K562 (cell line): Measurements from ENCODE around the gene TP53BP2. TPM values are rescaled to one million over a fixed set of nuclear protein-coding genes. Genes with fewer than 3 reads are reported as not detected.

ENCODE experiments used
- ATAC-seq: fragments of 200-7000 bp; cut with Tn5 transposase; 3 replicates; pipeline ENCODE4 v1.9.1; 2020; ENCODE audit warnings: moderate library complexity
- BruUV-seq: library from RNA; stranded (reverse); fragments of 400-500 nt; replicated peaks from 2 replicates; lab custom pipeline; 2021; lab: Mats Ljungman, UMichigan
- CTCF ChIA-PET: fragments of 300-600 bp; formaldehyde crosslinking; extraction: SDS; loops from one replicate; lab custom pipeline; 2021; ENCODE audit warnings: low intra/inter-chr PET ratio; lab: Yijun Ruan, JAX
- POLR2A ChIA-PET: fragments of 300-600, 350-650 bp; sonication (Branson Sonifier 250); formaldehyde crosslinking; extraction: SDS; loops from one replicate; lab custom pipeline; 2021; ENCODE audit warnings: antibody characterized with exemption, inconsistent platforms; lab: Yijun Ruan, JAX
- DNase-seq, 4 experiments: peaks; one replicate each; pipeline versions ENCODE4 v3.0.0 to v3.0.0-alpha.2; 2011 to 2018; ENCODE audit warnings: low spot score in 3 of 4, mixed read lengths in 3 of 4; ENCODE audit errors: extremely low read depth in 1 of 4
- FAIRE-seq: peaks from 2 replicates; lab custom pipeline; 2011; peaks lifted over from hg19 to GRCh38; lab: Jason Lieb, UNC
- H2AFZ ChIP-seq: 2 replicates; pipeline ENCODE4 v1.6.0; 2011; ENCODE audit warnings: low read depth, low read length, control low read depth, inconsistent platforms
- H3K27ac ChIP-seq: fragments of 200-600 bp; 3 replicates; pipeline ENCODE4 v1.8.0; 2011; ENCODE audit warnings: low read depth, mild to moderate bottlenecking, control low read depth, inconsistent platforms, low read length, moderate library complexity, mixed read lengths; ENCODE audit errors: extremely low read depth
- H3K27me3 ChIP-seq, 2 experiments: fragments of 300-600 bp in 1 of 2; 2 replicates in 1 of 2; 3 replicates in 1 of 2; pipeline versions ENCODE4 v1.6.0 to v1.8.0; 2011; ENCODE audit warnings: inconsistent platforms in 2 of 2, low read length in 2 of 2, mild to moderate bottlenecking in 1 of 2, mixed read lengths in 1 of 2, moderate library complexity in 1 of 2; ENCODE audit not compliant: control insufficient read depth in 2 of 2, insufficient read depth in 2 of 2
- H3K36me3 ChIP-seq: fragments of 300-600 bp; 3 replicates; pipeline ENCODE4 v1.8.0; 2011; ENCODE audit warnings: mild to moderate bottlenecking, low read length, inconsistent platforms; ENCODE audit not compliant: control insufficient read depth, insufficient read depth
- H3K4me1 ChIP-seq, 2 experiments: fragments of 200-600 bp in 1 of 2; replicated peaks in 1 of 2; 2 replicates in 1 of 2; 3 replicates in 1 of 2; pipeline versions ENCODE4 v1.5.1 to v1.8.0; 2011; ENCODE audit warnings: inconsistent platforms in 2 of 2, low read length in 2 of 2, mild to moderate bottlenecking in 1 of 2, mixed read lengths in 1 of 2, moderate library complexity in 1 of 2; ENCODE audit not compliant: control insufficient read depth in 2 of 2, insufficient read depth in 2 of 2
- H3K4me2 ChIP-seq: 2 replicates; pipeline ENCODE4 v1.6.1; 2011; ENCODE audit warnings: low read length, control low read depth, inconsistent platforms, mixed read lengths; ENCODE audit not compliant: insufficient read depth
- H3K4me3 ChIP-seq: fragments of 200-600 bp; sonication (generic), shearing (Covaris generic); 2 replicates; pipeline ENCODE4 v1.5.1; 2016; ENCODE audit warnings: control low read depth, inconsistent platforms
- H3K79me2 ChIP-seq: fragments of 200-600 bp; 3 replicates; pipeline ENCODE4 v1.8.0; 2011; ENCODE audit warnings: low read length, inconsistent platforms; ENCODE audit not compliant: control insufficient read depth, insufficient read depth
- H3K9ac ChIP-seq, 2 experiments: 2 replicates each; pipeline versions ENCODE4 v1.6.0 to v1.6.1; 2011; ENCODE audit warnings: low read depth in 2 of 2, low read length in 2 of 2, control low read depth in 1 of 2, inconsistent platforms in 1 of 2, mild to moderate bottlenecking in 1 of 2, mixed read lengths in 1 of 2; ENCODE audit not compliant: insufficient read depth in 1 of 2
- H3K9me1 ChIP-seq: one replicate; pipeline ENCODE4 v1.6.0; 2011; ENCODE audit warnings: inconsistent platforms, mild to moderate bottlenecking, low read length, moderate library complexity; ENCODE audit not compliant: control insufficient read depth, insufficient read depth
- H3K9me3 ChIP-seq: replicated peaks from 2 replicates; pipeline ENCODE4 v1.5.1; 2011; ENCODE audit warnings: low read depth, low read length, inconsistent platforms; ENCODE audit not compliant: control insufficient read depth, insufficient read depth
- H4K20me1 ChIP-seq: replicated peaks from 2 replicates; pipeline ENCODE4 v1.6.1; 2011; ENCODE audit warnings: low read length, inconsistent platforms, mixed read lengths; ENCODE audit not compliant: control insufficient read depth, insufficient read depth
- ARNT ChIP-seq, 2 experiments: fragments of 450-650 bp; IDR thresholded peaks; 2 replicates each; pipeline ENCODE4 v1.6.1; 2016; ENCODE audit warnings: mild to moderate bottlenecking in 1 of 2
- CBFB ChIP-seq: sonication (generic); formaldehyde crosslinking; IDR thresholded peaks from 2 replicates; pipeline ENCODE4 v1.4.0; 2020; ENCODE audit warnings: mild to moderate bottlenecking, missing genetic modification reagents
- EP300 ChIP-seq: IDR thresholded peaks from 2 replicates; pipeline ENCODE4 v1.6.1; 2012; ENCODE audit warnings: low read length, improper control_type of control experiment
- GABPA ChIP-seq: fragments of 200-800 bp; sonication (Bioruptor generic); conservative IDR thresholded peaks from 2 replicates; pipeline ENCODE4 v1.6.1; 2016; ENCODE audit warnings: low read depth, missing genetic modification characterization, missing compliant biosample characterization
- HDAC6 ChIP-seq: IDR thresholded peaks from 2 replicates; pipeline ENCODE4 v1.6.1; 2012; ENCODE audit warnings: low read depth, mild to moderate bottlenecking, control low read depth, inconsistent platforms, low read length, moderate library complexity
- YY1 ChIP-seq, 3 experiments: IDR thresholded peaks; 2 replicates each; pipeline ENCODE4 v1.6.1; 2011; ENCODE audit warnings: low read length in 2 of 3, mild to moderate bottlenecking in 2 of 3, moderate library complexity in 2 of 3, borderline replicate concordance in 1 of 3, control low read depth in 1 of 3, low read depth in 1 of 3; ENCODE audit not compliant: insufficient read depth in 3 of 3, insufficient replicate concordance in 2 of 3, control insufficient read depth in 1 of 3, insufficient read length in 1 of 3; ENCODE audit errors: extremely low read depth in 1 of 3
- ZNF57 ChIP-seq: fragments of 450-650 bp; formaldehyde crosslinking; IDR thresholded peaks from 2 replicates; pipeline ENCODE4 v1.4.0; 2020; ENCODE audit warnings: mild to moderate bottlenecking, moderate library complexity
- ZNF79 ChIP-seq: fragments of 250-450 bp; sonication (Bioruptor Pico); IDR thresholded peaks from 2 replicates; pipeline ENCODE4 v1.4.0; 2020; ENCODE audit warnings: low read depth, mild to moderate bottlenecking, moderate library complexity
- WGBS: fragments of 100-300 bp; shearing (Covaris generic); methylation state at CpG from one replicate; pipeline ENCODE4 v1.1.6; 2016; ENCODE audit warnings: low coverage, mixed read lengths; ENCODE audit not compliant: insufficient coverage; ENCODE audit errors: missing lambda C conversion rate; 5-methylcytosine and 5-hydroxymethylcytosine counted together
- in situ Hi-C: fragments of 300-500 bp; cut with MboI; formaldehyde crosslinking; loops from 4 replicates; pipeline ENCODE4 v1.15.0; 2018; ENCODE audit warnings: inconsistent platforms, mixed read lengths
- intact Hi-C: fragments of 100-400 bp; cut with micrococcal nuclease; formaldehyde crosslinking; loops from 2 replicates; pipeline ENCODE4 v1.14.2; 2022
- polyA plus RNA-seq, 8 experiments: library from polyadenylated mRNA; depleted of rRNA in 4 of 8; stranded (reverse) in 5 of 8; unstranded in 3 of 8; fragments of >200 nt; fragmentation: Nextera tagmentation in 2 of 8; fragmentation: Illumina TruSeq in 1 of 8; extraction: Ambion mirVana in 2 of 8; extraction: Trizol in 1 of 8; gene quantifications; 2 replicates each; pipeline versions ENCODE4 v1.2.1 to v1.2.3, GENCODE V29; 2011 to 2014; ENCODE audit warnings: inconsistent platforms in 1 of 8, missing spikeins in 1 of 8
- total RNA-seq, 7 experiments: library from RNA; depleted of rRNA in 6 of 7; stranded (reverse); fragments of >200 nt in 6 of 7; fragmentation: Illumina TruSeq in 2 of 7; extraction: Trizol in 2 of 7; gene quantifications; 2 replicates each; pipeline versions ENCODE4 v1.2.1 to v1.2.3, GENCODE V29; 2011 to 2021; ENCODE audit warnings: low replicate concordance in 1 of 7
- TF ChIP-seq, protein P1 (sequence below): fragments of 250-450 bp; sonication (Bioruptor Pico); IDR thresholded peaks from 2 replicates; pipeline ENCODE4 v1.8.0; 2021; ENCODE audit warnings: moderate library complexity, mild to moderate bottlenecking, inconsistent platforms
- TF ChIP-seq, protein P2 (sequence below): sonication (generic); formaldehyde crosslinking; IDR thresholded peaks from 2 replicates; pipeline ENCODE4 v1.8.1; 2023; ENCODE audit warnings: mild to moderate bottlenecking, missing genetic modification reagents
- TF ChIP-seq, protein P3 (sequence below): fragments of 250-450 bp; sonication (Bioruptor Pico); IDR thresholded peaks from 2 replicates; pipeline ENCODE4 v1.9.0; 2021; ENCODE audit warnings: mild to moderate bottlenecking, inconsistent platforms

Gene TP53BP2
- total and polyA plus RNA-seq, 9 of the 15 experiments (the other 6 are each of a cell fraction or from before 2014, with no cell fraction given) = 17.0 to 69.6 (median 40.1) TPM

DNA sequence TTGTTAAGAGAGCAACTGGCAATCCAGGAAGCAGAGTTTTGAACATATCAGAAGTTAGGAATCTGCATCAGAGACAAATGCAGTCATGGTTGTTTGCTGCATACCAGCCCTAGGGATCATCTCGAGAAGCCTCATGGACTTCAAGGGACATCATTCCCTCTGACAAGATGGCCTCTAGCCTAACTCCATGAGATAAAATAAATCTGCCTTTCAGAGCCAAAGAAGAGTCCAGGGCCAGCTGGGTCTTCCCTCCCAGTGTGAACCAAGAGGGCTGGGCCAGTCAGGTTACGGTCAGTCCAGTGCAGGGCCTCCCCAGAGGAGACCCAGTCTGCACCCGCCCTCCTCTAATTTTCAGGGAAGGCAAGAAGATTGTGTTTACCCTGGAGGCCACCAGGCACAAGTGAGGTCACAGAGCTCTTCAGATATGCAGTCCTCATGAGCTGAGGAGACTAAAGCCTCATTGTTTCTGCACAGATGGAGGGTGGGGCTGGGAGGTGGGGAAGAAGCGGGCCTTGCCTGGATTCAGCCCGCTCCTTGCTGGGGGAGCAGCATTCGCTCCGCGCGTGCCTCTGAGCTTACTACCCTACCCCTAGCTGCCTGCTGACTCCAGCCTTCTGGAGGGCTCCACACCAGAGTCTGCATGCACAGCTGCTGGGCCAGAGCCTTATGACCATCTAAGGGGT is 80.6 kb downstream of the TP53BP2 start (continued):
- TF ChIP-seq YY1 (IDR thresholded peaks at IDR 0.05; ENCODE audit: borderline replicate concordance in 1 of 3, control insufficient read depth in 1 of 3, extremely low read depth in 1 of 3, insufficient read depth in 3 of 3, insufficient read length in 1 of 3, insufficient replicate concordance in 2 of 3, low read depth in 1 of 3, low read length in 2 of 3) = peak in 1 of 3 experiments; percentile 20
- no peak for TF ChIP-seq ZNF79

DNA sequence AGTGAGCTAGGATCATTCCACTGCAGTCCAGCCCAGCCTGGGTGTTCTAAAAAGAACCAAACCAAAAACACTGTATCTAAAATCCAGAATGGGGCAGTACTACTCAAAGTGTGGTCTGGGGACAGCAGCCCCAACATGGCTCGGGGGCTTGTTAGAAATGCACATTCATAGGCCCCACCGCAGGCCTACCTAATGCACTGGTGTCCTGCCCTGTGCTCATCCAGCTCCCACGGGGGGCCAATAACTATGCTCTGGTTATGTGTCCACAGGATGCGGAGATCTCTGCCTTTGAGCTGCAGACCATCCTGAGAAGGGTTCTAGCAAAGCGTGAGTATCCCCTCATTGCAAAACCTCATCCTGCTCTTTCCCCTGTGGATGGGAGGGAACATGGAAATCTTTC is 81.9 kb downstream of the TP53BP2 start:
- in situ Hi-C loops (no loop called here), intact Hi-C loops (loop anchor here (5.0 kb wide), 1 partner anchor 33 kb away; no protein-coding TSS in a partner anchor)
- no TSS peak for BruUV-seq
- ChIA-PET CTCF (no interaction called here), POLR2A (interaction anchor here (0.7 to 8.0 kb wide), 7 partner anchors 8 to 63 kb away, joined by 3 to 75 read pairs (median 3); no protein-coding TSS in a partner anchor)
- Histone ChIP-seq H3K9me3 (0 out of 2 replicates have a peak, but pooled peaks cover 2% of the 10 kb centered on the region), H3K4me1 (peaks cover 7 to 8% of the 10 kb centered on the region in 2 experiments; a peak in 4 of 5 replicates), H3K9me1 (no peaks in the 10 kb centered on the region), H2AFZ (no peak overlapping the region), H3K4me2 (no peak overlapping the region), H4K20me1 (no peaks in the 10 kb centered on the region), H3K36me3 (peaks cover 68% of the 10 kb centered on the region), H3K79me2 (no peaks in the 10 kb centered on the region), H3K27ac (no peak overlapping the region), H3K9ac (no peak overlapping the region), H3K27me3 (no peaks in the 10 kb centered on the region), H3K4me3 (no peak overlapping the region)
- ATAC-seq = no peak
- DNase-seq = no peak
- FAIRE-seq = no peak
- 94% methylated on average over 5 of the region's 5 CpGs for WGBS
- TF ChIP-seq, protein P1, sequence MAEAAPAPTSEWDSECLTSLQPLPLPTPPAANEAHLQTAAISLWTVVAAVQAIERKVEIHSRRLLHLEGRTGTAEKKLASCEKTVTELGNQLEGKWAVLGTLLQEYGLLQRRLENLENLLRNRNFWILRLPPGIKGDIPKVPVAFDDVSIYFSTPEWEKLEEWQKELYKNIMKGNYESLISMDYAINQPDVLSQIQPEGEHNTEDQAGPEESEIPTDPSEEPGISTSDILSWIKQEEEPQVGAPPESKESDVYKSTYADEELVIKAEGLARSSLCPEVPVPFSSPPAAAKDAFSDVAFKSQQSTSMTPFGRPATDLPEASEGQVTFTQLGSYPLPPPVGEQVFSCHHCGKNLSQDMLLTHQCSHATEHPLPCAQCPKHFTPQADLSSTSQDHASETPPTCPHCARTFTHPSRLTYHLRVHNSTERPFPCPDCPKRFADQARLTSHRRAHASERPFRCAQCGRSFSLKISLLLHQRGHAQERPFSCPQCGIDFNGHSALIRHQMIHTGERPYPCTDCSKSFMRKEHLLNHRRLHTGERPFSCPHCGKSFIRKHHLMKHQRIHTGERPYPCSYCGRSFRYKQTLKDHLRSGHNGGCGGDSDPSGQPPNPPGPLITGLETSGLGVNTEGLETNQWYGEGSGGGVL = no peak
- TF ChIP-seq, protein P2, sequence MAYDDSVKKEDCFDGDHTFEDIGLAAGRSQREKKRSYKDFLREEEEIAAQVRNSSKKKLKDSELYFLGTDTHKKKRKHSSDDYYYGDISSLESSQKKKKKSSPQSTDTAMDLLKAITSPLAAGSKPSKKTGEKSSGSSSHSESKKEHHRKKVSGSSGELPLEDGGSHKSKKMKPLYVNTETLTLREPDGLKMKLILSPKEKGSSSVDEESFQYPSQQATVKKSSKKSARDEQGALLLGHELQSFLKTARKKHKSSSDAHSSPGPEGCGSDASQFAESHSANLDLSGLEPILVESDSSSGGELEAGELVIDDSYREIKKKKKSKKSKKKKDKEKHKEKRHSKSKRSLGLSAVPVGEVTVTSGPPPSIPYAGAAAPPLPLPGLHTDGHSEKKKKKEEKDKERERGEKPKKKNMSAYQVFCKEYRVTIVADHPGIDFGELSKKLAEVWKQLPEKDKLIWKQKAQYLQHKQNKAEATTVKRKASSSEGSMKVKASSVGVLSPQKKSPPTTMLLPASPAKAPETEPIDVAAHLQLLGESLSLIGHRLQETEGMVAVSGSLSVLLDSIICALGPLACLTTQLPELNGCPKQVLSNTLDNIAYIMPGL (CRISPR knock-in tag) = no peak
- TF ChIP-seq ARNT (IDR thresholded peaks at IDR 0.05) (no peak), GABPA (tag) (no peak), HDAC6 (no peak), ZNF57 (CRISPR knock-in tag) (no peak), EP300 (no peak), CBFB (CRISPR knock-in tag) (no peak)
- TF ChIP-seq, protein P3, sequence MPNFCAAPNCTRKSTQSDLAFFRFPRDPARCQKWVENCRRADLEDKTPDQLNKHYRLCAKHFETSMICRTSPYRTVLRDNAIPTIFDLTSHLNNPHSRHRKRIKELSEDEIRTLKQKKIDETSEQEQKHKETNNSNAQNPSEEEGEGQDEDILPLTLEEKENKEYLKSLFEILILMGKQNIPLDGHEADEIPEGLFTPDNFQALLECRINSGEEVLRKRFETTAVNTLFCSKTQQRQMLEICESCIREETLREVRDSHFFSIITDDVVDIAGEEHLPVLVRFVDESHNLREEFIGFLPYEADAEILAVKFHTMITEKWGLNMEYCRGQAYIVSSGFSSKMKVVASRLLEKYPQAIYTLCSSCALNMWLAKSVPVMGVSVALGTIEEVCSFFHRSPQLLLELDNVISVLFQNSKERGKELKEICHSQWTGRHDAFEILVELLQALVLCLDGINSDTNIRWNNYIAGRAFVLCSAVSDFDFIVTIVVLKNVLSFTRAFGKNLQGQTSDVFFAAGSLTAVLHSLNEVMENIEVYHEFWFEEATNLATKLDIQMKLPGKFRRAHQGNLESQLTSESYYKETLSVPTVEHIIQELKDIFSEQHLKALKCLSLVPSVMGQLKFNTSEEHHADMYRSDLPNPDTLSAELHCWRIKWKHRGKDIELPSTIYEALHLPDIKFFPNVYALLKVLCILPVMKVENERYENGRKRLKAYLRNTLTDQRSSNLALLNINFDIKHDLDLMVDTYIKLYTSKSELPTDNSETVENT = no peak
